Aorta (tissue), 5 donors: ENCODE measurements around the gene TMEM135. TPM values are rescaled to one million over a fixed set of nuclear protein-coding genes. Genes with fewer than 3 reads are reported as not detected.
"Not testable (repeated sequence)": the region's sequence is repeated elsewhere in the genome, so short reads cannot be mapped to it uniquely, and the experiment has no call there.

Source experiments
- ATAC-seq: fragments of 200-7000 bp; cut with Tn5 transposase; one replicate; pipeline ENCODE4 v1.9.1; 2022; ENCODE audit warnings: moderate library complexity; ENCODE audit not compliant: low FRiP score
- DNase-seq, 2 donors: peaks; one replicate each; pipeline ENCODE4 v3.0.0-alpha.2; 2020
- H3K27ac ChIP-seq, 2 donors: one replicate each; pipeline ENCODE4 v1.5.1; 2013; ENCODE audit warnings: low read length in 2 of 2, mild to moderate bottlenecking in 2 of 2, moderate library complexity in 2 of 2, control low read depth in 1 of 2, inconsistent platforms in 1 of 2, low read depth in 1 of 2
- H3K27me3 ChIP-seq, 2 donors: one replicate each; pipeline ENCODE4 v1.6.1; 2013; ENCODE audit warnings: control low read depth in 1 of 2, low read length in 1 of 2, mild to moderate bottlenecking in 1 of 2, moderate library complexity in 1 of 2; ENCODE audit not compliant: insufficient read depth in 2 of 2, control insufficient read depth in 1 of 2
- H3K36me3 ChIP-seq, 2 donors: one replicate each; pipeline ENCODE4 v1.6.1; 2013; ENCODE audit warnings: control low read depth in 1 of 2, low read length in 1 of 2, mild to moderate bottlenecking in 1 of 2; ENCODE audit not compliant: insufficient read depth in 2 of 2, control insufficient read depth in 1 of 2
- H3K4me1 ChIP-seq, 2 donors: one replicate each; pipeline ENCODE4 v1.6.1; 2013; ENCODE audit warnings: low read length in 2 of 2, control low read depth in 1 of 2, mild to moderate bottlenecking in 1 of 2, moderate library complexity in 1 of 2; ENCODE audit not compliant: insufficient read depth in 2 of 2, control insufficient read depth in 1 of 2
- H3K4me3 ChIP-seq, 2 donors: one replicate each; pipeline ENCODE4 v1.5.1; 2013; ENCODE audit warnings: low read length in 2 of 2, control low read depth in 1 of 2, mild to moderate bottlenecking in 1 of 2
- H3K9me3 ChIP-seq: one replicate; pipeline ENCODE4 v1.6.1; 2013; ENCODE audit warnings: mild to moderate bottlenecking, low read length; ENCODE audit not compliant: control insufficient read depth
- WGBS, 2 donors: extraction: QIAGEN DNeasy Blood & Tissue Kit; methylation state at CpG; one replicate each; pipeline ENCODE4 v1.1.7; 2013; 5-methylcytosine and 5-hydroxymethylcytosine counted together
- intact Hi-C, 2 donors: fragments of 100-400 bp; cut with DNase I; formaldehyde crosslinking; loops; one replicate each; pipeline versions ENCODE4 v1.14.2 to v1.15.0; 2022
- polyA plus RNA-seq, 2 donors: library from polyadenylated mRNA; stranded (reverse); fragments of 200-250 nt; gene quantifications; one replicate each; pipeline ENCODE4 v1.2.3, GENCODE V29; 2013
- total RNA-seq, 2 donors: library from RNA; stranded (reverse); fragmentation: NEBNext Ultra II Directional; extraction: Animal tissue kit (Norgen Biotek cat#: 25700); gene quantifications; one replicate each; pipeline ENCODE4 v1.2.1, GENCODE V29; 2021
- donor health status: healthy with polysubstance abuse.
- donor health status: Bipolar disorder and iron deficiency.
- donor health status: DM: no; HTN: no; CAD: no.
- donor health status: DM: no; HTN: no; CAD: no.
- donor health status: DM: yes; HTN: yes; CAD: no.

The TMEM135 gene
- total and polyA plus RNA-seq, 4 donors = 10.6 to 49.0 (median 26.9) TPM

DNA sequence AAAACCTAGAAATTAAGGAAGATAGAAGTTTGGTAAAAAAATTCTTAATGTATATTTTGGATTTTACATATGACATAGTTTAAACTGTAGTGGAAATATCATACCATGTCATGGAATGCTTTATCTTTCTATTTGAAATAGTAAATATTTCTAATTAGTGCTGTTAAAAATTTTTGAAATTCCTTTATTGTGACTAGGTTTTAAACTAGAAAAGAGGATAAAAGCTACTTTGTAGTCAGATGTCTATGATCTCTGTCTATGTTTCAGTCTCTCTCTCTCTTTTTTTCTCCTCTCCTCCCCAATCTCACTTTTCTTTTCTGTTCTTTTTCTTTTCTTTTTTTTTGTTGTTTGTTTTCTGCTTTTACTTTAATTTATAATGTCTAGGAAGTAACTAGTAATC is 226.2 kb downstream of the TMEM135 start:
- H3K27me3 ChIP-seq = no peaks in the 10 kb centered on the region
- H3K4me1 ChIP-seq = peaks cover 0 to 3% of the 10 kb centered on the region in 2 donors
- intact Hi-C loops = no loop called here
- no peak overlapping the region for H3K27ac ChIP-seq
- no peaks in the 10 kb centered on the region for H3K36me3 ChIP-seq
- ATAC-seq (no peak), DNase-seq (no peak)
- no peak overlapping the region for H3K4me3 ChIP-seq
- H3K9me3 ChIP-seq = no peaks in the 10 kb centered on the region

DNA sequence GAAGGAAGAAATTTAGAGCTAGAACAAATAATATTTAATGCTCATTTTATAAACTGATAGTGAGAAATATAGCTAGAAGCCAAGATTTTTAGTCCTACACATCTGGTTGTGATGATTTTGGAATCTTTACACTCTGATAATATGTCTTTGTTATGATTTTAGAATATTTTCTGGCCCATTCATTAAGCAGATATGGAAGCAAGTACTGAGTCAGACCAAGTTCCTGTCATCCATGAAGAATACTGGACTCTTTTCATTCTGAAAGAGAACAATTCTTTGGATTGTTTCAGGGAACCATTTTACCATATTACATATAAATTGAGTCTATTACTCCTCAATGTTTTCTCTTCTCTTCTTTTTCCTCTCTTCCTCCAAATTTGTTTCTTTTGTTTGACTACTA is 227.4 kb downstream of the TMEM135 start:
- DNase-seq = no peak
- Histone ChIP-seq H3K4me3 (no peak overlapping the region), H3K4me1 (peaks cover 0 to 3% of the 10 kb centered on the region in 2 donors), H3K27ac (no peak overlapping the region), H3K27me3 (no peaks in the 10 kb centered on the region), H3K9me3 (no peaks in the 10 kb centered on the region), H3K36me3 (no peaks in the 10 kb centered on the region)
- no peak for ATAC-seq
- intact Hi-C loops = no loop called here

DNA sequence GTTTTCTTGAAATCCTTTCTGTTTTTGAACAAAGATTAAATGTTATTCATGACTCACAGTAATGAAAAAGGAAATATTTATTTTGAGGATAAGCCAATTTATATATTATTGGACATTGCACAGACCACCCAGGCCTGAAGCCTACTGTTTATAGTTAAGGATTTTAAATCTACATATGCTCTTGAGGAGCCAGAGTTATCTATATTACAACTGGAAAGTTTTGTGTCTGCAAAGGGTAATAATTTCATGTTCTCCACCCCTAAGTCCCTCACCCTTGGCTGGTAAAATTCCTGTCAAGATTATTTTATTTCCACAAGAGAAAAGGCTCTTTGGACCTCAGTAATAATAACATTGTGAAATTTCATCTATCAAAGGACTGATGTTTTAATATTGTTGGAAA is 228.2 kb downstream of the TMEM135 start:
- peak; percentile 36 for ATAC-seq
- intact Hi-C loops = no loop called here
- H3K4me3 ChIP-seq = no peak overlapping the region
- no peaks in the 10 kb centered on the region for H3K9me3 ChIP-seq
- no peaks in the 10 kb centered on the region for H3K27me3 ChIP-seq
- H3K4me1 ChIP-seq = peaks cover 0 to 3% of the 10 kb centered on the region in 2 donors
- H3K27ac ChIP-seq = no peak overlapping the region
- no peak for DNase-seq
- H3K36me3 ChIP-seq = no peaks in the 10 kb centered on the region

DNA sequence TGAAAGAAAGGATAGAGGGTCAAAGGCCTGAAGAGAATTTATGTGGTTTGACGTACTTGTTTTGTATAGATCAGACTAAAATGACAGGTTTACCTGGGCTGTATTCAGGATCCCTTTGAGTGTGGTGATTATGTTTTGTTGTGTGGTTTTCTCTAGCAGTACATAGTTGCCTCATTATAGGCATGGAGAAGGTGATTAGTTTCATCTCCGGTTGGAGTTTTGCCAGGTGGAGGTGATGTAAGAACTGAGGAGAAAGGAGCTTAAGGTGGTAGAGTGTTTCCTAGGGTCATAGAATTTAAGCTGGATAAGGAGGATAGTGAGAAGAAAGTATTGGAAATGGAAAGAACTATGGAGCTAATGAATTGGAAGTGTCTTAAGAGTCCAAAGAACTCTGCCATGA is 229.0 kb downstream of the TMEM135 start:
- H3K9me3 ChIP-seq = no peaks in the 10 kb centered on the region
- intact Hi-C loops = no loop called here
- H3K36me3 ChIP-seq = no peaks in the 10 kb centered on the region
- H3K4me3 ChIP-seq = no peak overlapping the region
- H3K27me3 ChIP-seq = no peaks in the 10 kb centered on the region
- ATAC-seq (no peak), DNase-seq (no peak)
- H3K27ac ChIP-seq = no peak overlapping the region
- WGBS, 2 donors = 65 to 93% methylated on average over 2 of the region's 2 CpGs
- peaks cover 0 to 3% of the 10 kb centered on the region in 2 donors for H3K4me1 ChIP-seq

DNA sequence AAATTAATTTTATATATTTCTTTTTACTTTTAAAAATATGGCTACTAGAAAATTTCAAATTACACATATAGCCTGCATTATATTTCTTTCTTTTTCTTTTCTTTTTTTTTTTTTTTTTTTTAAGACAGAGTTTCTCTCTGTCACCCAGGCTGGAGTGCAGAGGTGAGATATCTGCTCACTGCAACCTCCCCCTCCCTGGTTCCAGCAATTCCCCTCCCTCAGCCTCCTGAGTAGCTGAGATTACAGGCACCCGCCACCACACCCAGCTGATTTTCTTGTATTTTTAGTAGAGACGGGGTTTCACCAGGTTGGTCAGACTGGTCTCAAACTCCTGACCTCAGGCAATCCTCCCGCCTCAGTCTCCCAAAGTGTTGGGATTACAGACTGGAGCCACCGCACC is 234.2 kb downstream of the TMEM135 start:
- H3K27me3 ChIP-seq, intact Hi-C loops, H3K4me3 ChIP-seq, DNase-seq, H3K36me3 ChIP-seq, ATAC-seq, H3K9me3 ChIP-seq, H3K27ac ChIP-seq, H3K4me1 ChIP-seq: not testable (repeated sequence)
- 98% methylated on average over 4 of the region's 4 CpGs for WGBS, 2 donors

DNA sequence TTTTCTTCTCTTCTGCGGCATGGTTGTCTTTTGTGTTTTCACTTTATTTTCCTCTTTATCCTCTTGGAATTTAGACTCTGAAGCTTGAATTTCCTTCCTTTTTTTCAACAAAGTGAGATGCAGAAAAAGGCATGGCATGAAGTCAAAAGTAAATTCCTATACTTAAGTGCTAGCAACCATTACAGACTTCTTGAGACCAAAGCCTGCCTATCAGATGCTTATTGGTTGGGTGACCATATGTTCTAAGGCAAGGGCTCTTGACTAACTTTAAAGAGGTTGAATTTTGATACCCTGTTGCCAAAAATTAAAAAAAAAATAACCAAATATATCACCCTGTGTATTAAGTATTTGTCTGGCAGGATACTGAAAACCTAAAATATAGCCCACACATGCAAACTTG is 237.4 kb downstream of the TMEM135 start:
- Histone ChIP-seq H3K27ac (no peak overlapping the region), H3K36me3 (no peaks in the 10 kb centered on the region), H3K4me1 (no peaks in the 10 kb centered on the region), H3K4me3 (no peak overlapping the region), H3K9me3 (no peaks in the 10 kb centered on the region), H3K27me3 (no peaks in the 10 kb centered on the region)
- ATAC-seq (peak; percentile 48), DNase-seq (no peak)
- WGBS, 2 donors = 5 to 12% methylated on average over 1 of the region's 1 CpG
- intact Hi-C loops = no loop called here

DNA sequence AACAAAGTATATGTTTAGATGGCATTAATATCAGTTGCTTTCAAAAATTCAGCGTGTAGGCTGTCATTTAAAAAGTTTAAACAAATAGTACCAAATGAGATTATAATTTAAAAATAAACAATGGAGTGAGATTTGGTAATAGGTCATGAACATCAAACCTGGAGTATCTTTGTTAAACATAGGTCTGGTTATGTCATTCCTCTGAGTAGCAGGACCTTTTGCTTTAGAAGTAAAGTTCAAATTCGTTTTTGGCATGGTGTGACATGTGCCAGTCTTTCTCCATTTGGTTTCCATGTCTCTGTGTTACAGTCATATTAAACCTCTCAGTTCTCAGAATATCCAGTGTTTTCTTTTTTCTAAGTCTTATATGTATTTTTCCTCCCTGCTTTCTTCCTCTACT is 242.4 kb downstream of the TMEM135 start:
- Histone ChIP-seq H3K9me3 (no peaks in the 10 kb centered on the region), H3K36me3 (no peaks in the 10 kb centered on the region), H3K27ac (no peak overlapping the region), H3K27me3 (no peaks in the 10 kb centered on the region), H3K4me3 (no peak overlapping the region), H3K4me1 (no peaks in the 10 kb centered on the region)
- intact Hi-C loops = loop anchor here in 1 of 2 donors (5.0 kb wide), 1 partner anchor 338 kb away; no protein-coding TSS in a partner anchor
- 13 to 26% methylated on average over 2 of the region's 2 CpGs for WGBS, 2 donors
- ATAC-seq (no peak), DNase-seq (no peak)

DNA sequence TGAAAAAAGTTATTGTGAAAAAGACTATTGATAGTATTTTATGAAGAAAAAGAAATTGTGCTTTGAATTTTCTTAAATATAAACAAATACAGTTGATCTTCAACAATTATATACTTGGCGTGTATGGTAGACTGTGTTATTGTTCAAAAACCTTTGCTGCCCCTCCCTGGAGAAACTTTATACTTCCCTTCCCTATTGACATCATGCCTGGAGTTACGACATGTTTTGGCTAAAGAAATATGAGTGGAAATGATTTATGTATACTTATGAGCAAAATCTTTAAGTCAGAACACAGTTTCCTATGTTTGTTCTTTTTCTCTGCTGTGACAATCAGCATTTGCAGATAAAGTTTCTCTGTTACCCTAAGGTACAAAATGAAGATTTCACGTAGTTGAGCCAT is 243.8 kb downstream of the TMEM135 start:
- Histone ChIP-seq H3K36me3 (no peaks in the 10 kb centered on the region), H3K4me1 (no peaks in the 10 kb centered on the region), H3K27ac (no peak overlapping the region), H3K4me3 (peak overlapping the region in 1 of 2 donors; percentile 26), H3K27me3 (no peaks in the 10 kb centered on the region), H3K9me3 (no peaks in the 10 kb centered on the region)
- peak; percentile 88 for ATAC-seq
- WGBS, 2 donors = 2 to 11% methylated on average over 3 of the region's 3 CpGs
- no peak for DNase-seq
- intact Hi-C loops = loop anchor here (1.0 to 5.0 kb wide), 2 partner anchors 339 to 342 kb away; no protein-coding TSS in a partner anchor

GRCh38 chr11:87284306-87284705 is 246.6 kb downstream of the TMEM135 start:
- WGBS, 2 donors = 41% methylated on average over 2 of the region's 2 CpGs
- no peak for DNase-seq
- Histone ChIP-seq H3K4me1 (no peaks in the 10 kb centered on the region), H3K9me3 (no peaks in the 10 kb centered on the region), H3K4me3 (no peak overlapping the region), H3K27ac (no peak overlapping the region), H3K36me3 (no peaks in the 10 kb centered on the region), H3K27me3 (no peaks in the 10 kb centered on the region)
- ATAC-seq = peak; percentile 30
- intact Hi-C loops = loop anchor here in 1 of 2 donors (5.0 kb wide), 1 partner anchor 342 kb away; no protein-coding TSS in a partner anchor
